SKM-1 treated with dmso at 0.1 percent for 144 hours (cell line): ENCODE results near the gene PPP1R12A.
"Not testable (repeated sequence)": the region's sequence is repeated elsewhere in the genome, so short reads cannot be mapped to it uniquely, and the experiment has no call there.

Experiments
- DNase-seq: peaks from one replicate; lab custom pipeline; 2025; ENCODE audit not compliant: unreplicated experiment; lab: John Stamatoyannopoulos, UW

PPP1R12A gene

DNA sequence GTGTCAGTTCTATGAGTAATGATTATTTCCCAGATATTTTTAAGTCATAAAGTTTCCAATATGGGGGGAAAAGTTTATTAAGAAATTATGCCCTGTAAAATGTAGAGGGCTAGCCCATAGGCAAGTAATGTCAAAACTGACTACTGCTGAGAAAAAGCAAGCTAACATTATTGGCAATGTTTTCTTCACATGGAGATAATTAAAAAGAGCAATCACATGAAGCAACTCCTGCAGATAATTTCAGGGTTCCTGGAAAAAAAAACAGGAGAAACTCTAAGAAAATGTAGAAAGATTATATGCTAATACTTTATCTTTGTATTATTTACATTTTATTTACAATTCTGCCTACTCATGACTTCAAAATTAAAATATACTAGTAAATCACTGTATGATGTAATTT is 39.8 kb downstream of the PPP1R12A start:
- no peak for DNase-seq

GRCh38 chr12:79891506-79892162 is 43.3 kb downstream of the PPP1R12A start:
- DNase-seq: no peak

DNA sequence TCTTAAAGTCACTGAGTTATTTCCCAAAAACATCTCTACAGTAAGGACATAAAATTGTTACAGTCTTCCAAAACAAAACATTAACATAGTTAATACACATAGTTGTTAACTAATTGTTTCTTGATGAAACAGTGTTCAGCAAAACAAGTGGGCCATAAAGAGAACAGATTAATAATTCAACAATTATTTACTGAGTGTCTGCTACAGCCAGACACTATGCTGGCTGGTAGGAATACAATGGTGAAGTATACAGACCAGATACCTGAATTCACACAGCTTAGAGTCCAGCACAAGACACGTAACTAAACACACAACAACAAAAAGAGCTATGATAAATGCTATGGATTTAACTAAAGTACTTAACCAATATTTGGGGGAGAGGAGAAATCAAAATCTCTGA is 47.0 kb downstream of the PPP1R12A start:
- DNase-seq: no peak

DNA sequence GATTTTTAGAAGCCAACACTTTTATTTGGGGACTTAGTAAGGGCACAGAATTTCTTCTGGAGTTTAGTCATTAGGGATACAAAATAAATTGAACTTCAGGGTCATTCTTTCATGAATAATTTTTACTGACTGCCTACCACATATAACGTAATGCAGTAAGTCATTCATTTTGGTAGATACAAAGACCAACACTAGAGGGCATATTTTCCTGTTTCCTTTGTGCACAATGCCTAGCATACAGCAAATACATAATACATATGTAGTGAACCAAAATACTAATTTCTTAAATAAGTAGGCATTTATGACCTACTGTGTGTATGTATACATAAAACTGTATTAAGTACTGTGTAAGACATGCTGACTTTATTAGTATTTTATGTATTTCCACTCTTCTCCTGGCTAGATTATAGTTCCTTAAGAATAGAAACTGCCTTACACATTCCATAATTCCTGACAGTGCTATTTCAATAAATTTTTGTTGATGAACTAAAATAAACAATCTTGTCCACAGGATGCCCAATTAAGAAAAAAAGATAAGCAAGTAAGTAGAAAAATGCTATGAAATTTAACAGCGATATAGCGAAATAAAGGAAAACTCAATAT is 47.9 kb downstream of the PPP1R12A start:
- no peak for DNase-seq

DNA sequence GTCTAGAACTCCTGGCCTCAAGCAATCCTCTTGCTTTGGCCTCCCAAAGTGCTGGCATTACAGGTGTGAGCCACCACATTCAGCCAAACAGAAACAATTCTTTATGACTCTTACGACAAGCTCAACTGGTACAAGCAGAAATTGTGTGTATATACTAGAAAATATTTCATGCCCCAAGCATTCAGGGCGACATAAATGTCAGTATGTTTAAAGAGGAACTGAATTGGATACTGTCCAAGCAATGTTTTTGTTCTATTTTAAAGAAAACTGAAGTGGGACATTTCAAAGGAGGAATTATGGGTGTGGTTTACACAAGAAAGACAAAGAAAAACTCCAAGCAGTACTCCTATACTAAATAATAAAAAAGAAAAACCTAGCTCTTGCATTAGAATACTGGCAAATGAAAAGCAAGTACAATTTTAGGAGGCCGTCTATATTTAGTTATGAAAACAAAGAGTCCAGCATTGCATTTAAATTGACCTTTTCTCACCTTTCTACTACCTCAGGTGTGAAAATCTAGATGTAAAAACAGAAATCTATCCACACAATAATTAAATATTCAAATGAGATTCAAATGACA is 48.9 kb downstream of the PPP1R12A start:
- DNase-seq: no peak

- no peak for DNase-seq
These were observed 50.4 kb downstream of the PPP1R12A start for GRCh38 chr12:79884401-79885006.

GRCh38 chr12:79883216-79883615 is 51.7 kb downstream of the PPP1R12A start:
- no peak for DNase-seq

- DNase-seq: no peak
These were observed 53.5 kb downstream of the PPP1R12A start for GRCh38 chr12:79881351-79881750.

- DNase-seq: not testable (repeated sequence)
These were observed 56.4 kb downstream of the PPP1R12A start for GRCh38 chr12:79878506-79878905.

- no peak for DNase-seq
These were observed 57.7 kb downstream of the PPP1R12A start for GRCh38 chr12:79877246-79877645.

- DNase-seq: no peak
These were observed 60.2 kb downstream of the PPP1R12A start for GRCh38 chr12:79874665-79875064.

DNA sequence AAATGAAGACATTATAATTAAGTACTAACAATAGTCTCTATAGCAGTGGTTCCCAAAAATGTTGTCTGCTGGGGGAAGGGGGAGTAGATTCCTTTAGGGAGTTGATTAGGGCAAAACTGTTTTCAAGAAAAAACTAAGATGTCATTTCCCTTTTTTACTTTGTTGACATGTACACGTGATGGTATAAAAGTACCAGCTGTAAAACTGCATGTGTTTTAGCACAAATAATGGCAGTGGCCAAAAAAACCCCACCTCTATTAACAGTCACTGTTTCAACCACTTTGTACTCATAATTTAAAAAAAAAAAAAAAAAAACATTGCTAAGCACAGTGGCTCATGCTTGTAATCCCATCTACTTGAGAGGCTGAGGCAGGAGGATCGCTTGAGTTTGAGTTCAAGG is 61.7 kb downstream of the PPP1R12A start:
- no peak for DNase-seq

DNA sequence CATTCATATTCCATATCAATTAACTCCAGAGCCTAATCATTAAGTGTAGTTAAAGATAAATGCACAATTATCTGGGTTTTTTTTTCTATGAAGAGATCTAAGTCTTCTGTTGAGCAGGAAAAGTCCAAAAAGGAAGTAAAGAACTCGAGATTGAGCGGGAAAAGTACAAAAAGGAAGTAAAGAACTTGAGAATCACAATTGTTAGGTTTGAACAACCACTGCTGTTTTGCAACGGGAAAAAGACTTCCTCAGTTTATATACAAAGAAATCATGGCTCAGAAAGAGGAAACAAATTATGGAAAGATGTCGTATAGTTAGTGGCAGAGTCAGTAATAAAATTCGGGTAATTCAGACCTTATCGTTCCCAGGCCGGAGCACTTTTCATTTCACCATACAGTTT is 63.3 kb downstream of the PPP1R12A start:
- DNase-seq: peak; percentile 63

DNA sequence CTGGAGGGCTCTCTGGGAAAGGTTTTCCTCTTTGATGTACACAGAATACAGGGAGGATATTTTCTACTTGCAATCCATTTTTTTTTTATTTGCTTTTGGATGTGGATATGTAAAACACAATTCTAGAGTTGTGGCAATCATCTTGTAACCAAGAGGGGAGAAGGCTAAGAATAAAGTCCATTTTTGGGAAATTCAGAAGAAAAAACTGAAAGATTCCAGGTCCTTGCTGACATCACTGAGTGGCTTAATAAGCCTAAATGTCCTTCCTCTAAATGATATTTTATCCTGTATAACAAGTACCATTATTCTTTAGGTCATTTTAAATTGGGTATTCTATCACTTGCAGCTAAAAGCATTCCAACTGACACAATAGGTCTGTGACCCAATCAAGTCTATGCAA is 64.0 kb downstream of the PPP1R12A start:
- DNase-seq: no peak

DNA sequence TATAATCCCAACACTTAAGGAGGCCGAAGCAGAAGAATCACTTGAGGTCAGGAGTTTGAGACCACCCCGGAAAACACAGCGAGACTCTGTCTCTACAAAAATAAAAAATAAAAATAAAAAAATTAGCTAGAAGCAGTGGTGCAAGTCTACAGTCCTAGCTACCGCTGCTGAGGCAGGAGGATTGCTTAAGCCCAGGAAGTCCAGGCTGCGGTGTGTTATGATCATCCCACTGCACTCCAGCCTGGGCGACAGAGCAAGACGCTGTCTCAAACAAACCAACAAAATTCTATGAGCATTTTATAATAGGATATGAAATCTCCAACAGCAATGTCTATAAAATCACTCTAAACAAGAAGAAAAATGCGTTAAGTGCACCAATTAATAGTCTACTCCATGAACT is 75.3 kb downstream of the PPP1R12A start:
- DNase-seq: no peak

- no peak for DNase-seq
These were observed 76.4 kb downstream of the PPP1R12A start for GRCh38 chr12:79858518-79858917.

DNA sequence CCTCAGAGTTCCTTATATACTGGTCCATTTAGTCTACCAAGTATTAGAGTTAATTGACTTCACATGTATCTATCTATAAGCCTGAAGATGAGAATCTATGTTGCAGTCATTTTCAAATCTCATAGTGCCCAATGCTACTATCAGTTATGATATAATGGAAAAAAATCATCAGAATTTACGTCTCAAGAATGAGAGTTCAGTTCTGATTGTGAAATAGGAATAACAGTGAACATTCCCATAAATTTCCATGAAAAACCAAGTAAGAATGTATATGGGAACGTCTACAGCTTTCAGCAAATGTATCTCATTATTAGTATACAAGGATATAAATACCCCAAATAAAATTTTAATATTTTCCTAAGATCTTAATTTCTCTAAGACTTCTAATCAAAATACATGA is 77.2 kb downstream of the PPP1R12A start:
- DNase-seq: no peak

GRCh38 chr12:79850610-79851299 is 84.1 kb downstream of the PPP1R12A start:
- no peak for DNase-seq

DNA sequence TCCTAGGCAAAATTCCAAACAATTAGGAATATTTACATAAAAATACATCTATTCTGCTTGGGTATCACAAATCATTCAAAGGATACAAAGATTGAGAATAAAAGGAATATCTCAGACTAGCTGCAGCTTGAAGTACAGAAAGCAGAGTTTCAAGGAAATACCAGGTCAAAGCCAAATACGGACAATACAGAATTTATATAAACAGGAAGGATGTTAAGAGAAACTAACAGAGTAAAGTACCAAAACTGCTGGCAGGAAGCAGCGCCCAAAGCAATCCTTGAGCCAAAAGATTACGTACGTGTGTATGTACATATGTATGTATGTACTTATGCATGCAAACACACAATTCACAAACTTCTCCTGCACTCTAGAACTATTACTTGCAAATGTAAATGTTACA is 86.6 kb downstream of the PPP1R12A start:
- no peak for DNase-seq

GRCh38 chr12:79847417-79847816 is 87.5 kb downstream of the PPP1R12A start:
- no peak for DNase-seq

GRCh38 chr12:79844693-79845092 is 90.2 kb downstream of the PPP1R12A start:
- no peak for DNase-seq

GRCh38 chr12:79843978-79844377 is 90.9 kb downstream of the PPP1R12A start:
- DNase-seq: no peak
